Body of pancreas (tissue), 4 donors: ENCODE results near the gene PPM1K. TPM values are rescaled to one million over a fixed set of nuclear protein-coding genes. Genes with fewer than 3 reads are reported as not detected.

Source experiments
- ATAC-seq: fragments of 150-250 bp; one replicate; pipeline ENCODE4 v1.9.1; 2016
- DNase-seq, 4 donors: peaks; one replicate each; pipeline ENCODE4 v3.0.0-alpha.2; 2019
- H3K27ac ChIP-seq, 4 donors: fragments of 200-600 bp; sonication (generic); 1 replicate in 3 of 4; 2 replicates in 1 of 4; pipeline versions ENCODE4 v1.5.1 to v1.6.1; 2016 to 2019; ENCODE audit warnings: mild to moderate bottlenecking in 1 of 4, mixed read lengths in 1 of 4, moderate library complexity in 1 of 4
- H3K27me3 ChIP-seq, 2 donors: fragments of 200-600 bp; sonication (generic); one replicate each; pipeline ENCODE4 v1.6.0; 2016; ENCODE audit warnings: mild to moderate bottlenecking in 1 of 2
- H3K36me3 ChIP-seq, 2 donors: fragments of 200-600 bp; sonication (generic); replicated peaks in 1 of 2; 2 replicates each; pipeline ENCODE4 v1.5.1; 2016; ENCODE audit warnings: low read depth in 2 of 2; ENCODE audit not compliant: insufficient read depth in 1 of 2
- H3K4me1 ChIP-seq: fragments of 200-600 bp; sonication (generic); one replicate; pipeline ENCODE4 v1.6.0; 2016
- H3K4me3 ChIP-seq, 2 donors: fragments of 200-600 bp; sonication (generic); 1 replicate in 1 of 2; 2 replicates in 1 of 2; pipeline ENCODE4 v1.5.1; 2016 to 2019
- H3K9me3 ChIP-seq, 3 donors: fragments of 200-600 bp; sonication (generic); 1 replicate in 2 of 3; 2 replicates in 1 of 3; pipeline ENCODE4 v1.5.1; 2016
- POLR2A ChIP-seq, 3 donors: fragments of 450-650 bp; IDR thresholded peaks; one replicate each; pipeline ENCODE4 v1.6.1; 2016; ENCODE audit warnings: antibody characterized with exemption in 3 of 3, mild to moderate bottlenecking in 2 of 3
- WGBS, 2 donors: methylation state at CpG; one replicate each; pipeline ENCODE4 v1.1.5; 2017; 5-methylcytosine and 5-hydroxymethylcytosine counted together
- intact Hi-C: fragments of 100-400 bp; cut with DNase I; formaldehyde crosslinking; loops from one replicate; pipeline ENCODE4 v1.15.1; 2023
- total RNA-seq, 2 donors: library from RNA; depleted of rRNA; stranded (reverse); fragments of >200 nt; gene quantifications; one replicate each; pipeline ENCODE4 v1.1.0, GENCODE V29; 2016
- TF ChIP-seq, protein P1 (sequence below), 7 experiments: fragments of 450-650 bp in 4 of 7; fragments of 200-600 bp in 3 of 7; sonication (generic) in 3 of 7; IDR thresholded peaks; one replicate each; pipeline ENCODE4 v1.5.1; 2016 to 2019; ENCODE audit warnings: antibody characterized with exemption in 7 of 7

PPM1K gene
- total RNA-seq, 2 donors from 2014 or later: 29.3 to 56.4 TPM

DNA sequence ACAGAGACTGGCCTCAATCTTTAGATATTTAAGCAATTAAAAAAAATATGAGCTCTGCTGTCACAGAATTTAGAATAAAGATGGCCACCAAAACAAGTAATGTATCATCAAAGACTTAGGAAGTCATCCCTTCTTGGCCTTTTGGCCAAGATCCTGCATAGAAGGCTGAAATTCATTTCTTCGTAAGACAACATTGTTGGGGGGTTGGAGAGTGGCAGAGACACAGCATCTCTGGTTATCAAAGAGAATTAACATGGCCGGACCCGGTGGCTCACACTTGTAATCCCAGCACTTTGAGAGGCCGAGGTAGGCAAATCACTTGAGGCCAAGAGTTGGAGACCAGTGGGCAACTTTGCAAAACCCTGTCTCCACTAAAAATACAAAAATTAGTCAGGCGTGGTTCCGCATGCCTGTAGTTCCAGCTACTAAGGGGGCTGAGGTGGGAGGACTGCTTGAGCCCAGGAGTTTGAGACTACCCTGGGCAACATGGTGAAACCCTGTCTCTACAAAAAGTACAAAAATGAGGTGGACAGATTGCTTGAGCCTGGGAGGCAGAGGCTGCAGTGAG, 4.0 kb downstream of the PPM1K start:
- intact Hi-C loops: no loop called here
- Histone ChIP-seq H3K27ac (peak overlapping the region in 1 of 4 donors; percentile 100), H3K4me3 (no peak overlapping the region), H3K4me1 (peaks cover 48% of the 10 kb centered on the region), H3K9me3 (no peaks in the 10 kb centered on the region), H3K36me3 (no peaks in the 10 kb centered on the region), H3K27me3 (no peaks in the 10 kb centered on the region)
- no peak for DNase-seq
- TF ChIP-seq POLR2A (IDR thresholded peaks at IDR 0.05): no peak
- TF ChIP-seq, protein P1, sequence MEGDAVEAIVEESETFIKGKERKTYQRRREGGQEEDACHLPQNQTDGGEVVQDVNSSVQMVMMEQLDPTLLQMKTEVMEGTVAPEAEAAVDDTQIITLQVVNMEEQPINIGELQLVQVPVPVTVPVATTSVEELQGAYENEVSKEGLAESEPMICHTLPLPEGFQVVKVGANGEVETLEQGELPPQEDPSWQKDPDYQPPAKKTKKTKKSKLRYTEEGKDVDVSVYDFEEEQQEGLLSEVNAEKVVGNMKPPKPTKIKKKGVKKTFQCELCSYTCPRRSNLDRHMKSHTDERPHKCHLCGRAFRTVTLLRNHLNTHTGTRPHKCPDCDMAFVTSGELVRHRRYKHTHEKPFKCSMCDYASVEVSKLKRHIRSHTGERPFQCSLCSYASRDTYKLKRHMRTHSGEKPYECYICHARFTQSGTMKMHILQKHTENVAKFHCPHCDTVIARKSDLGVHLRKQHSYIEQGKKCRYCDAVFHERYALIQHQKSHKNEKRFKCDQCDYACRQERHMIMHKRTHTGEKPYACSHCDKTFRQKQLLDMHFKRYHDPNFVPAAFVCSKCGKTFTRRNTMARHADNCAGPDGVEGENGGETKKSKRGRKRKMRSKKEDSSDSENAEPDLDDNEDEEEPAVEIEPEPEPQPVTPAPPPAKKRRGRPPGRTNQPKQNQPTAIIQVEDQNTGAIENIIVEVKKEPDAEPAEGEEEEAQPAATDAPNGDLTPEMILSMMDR (IDR thresholded peaks at IDR 0.05): no peak
- ATAC-seq: no peak
- WGBS, 2 donors: 93 to 97% methylated on average over 6 of the region's 6 CpGs

DNA sequence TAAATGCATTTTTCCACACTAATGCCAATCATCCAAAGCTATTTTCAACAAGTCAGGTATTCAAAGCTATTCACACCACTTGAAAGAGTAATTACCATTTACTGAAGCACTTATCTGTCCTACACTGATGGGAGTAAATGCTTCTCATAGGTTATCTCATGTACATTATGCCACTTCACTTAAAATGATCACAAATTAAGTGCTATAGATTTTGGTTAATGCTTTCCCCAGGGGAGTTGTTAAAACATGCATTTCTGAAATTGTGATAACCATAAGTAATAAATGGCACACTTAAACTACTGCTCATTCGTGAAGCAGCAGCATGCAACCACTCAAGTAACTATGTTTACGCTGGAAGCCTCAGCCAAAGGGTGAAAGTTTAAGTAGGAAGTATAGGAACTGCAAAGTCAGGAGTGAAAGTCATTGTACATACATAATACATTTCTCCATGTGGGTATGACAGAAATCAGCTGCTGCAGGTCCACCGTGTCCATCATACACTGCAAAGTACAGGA, 6.6 kb downstream of the PPM1K start:
- ATAC-seq (no peak), DNase-seq (no peak)
- H3K36me3 ChIP-seq: no peaks in the 10 kb centered on the region
- H3K27me3 ChIP-seq: no peaks in the 10 kb centered on the region
- H3K4me1 ChIP-seq: peaks cover 53% of the 10 kb centered on the region
- TF ChIP-seq, protein P1 (IDR thresholded peaks at IDR 0.05): no peak
- no peak for TF ChIP-seq POLR2A (IDR thresholded peaks at IDR 0.05)
- H3K27ac ChIP-seq: no peak overlapping the region
- no peaks in the 10 kb centered on the region for H3K9me3 ChIP-seq
- WGBS, 2 donors: 86 to 87% methylated on average over 3 of the region's 3 CpGs
- no peak overlapping the region for H3K4me3 ChIP-seq
- intact Hi-C loops: no loop called here

DNA sequence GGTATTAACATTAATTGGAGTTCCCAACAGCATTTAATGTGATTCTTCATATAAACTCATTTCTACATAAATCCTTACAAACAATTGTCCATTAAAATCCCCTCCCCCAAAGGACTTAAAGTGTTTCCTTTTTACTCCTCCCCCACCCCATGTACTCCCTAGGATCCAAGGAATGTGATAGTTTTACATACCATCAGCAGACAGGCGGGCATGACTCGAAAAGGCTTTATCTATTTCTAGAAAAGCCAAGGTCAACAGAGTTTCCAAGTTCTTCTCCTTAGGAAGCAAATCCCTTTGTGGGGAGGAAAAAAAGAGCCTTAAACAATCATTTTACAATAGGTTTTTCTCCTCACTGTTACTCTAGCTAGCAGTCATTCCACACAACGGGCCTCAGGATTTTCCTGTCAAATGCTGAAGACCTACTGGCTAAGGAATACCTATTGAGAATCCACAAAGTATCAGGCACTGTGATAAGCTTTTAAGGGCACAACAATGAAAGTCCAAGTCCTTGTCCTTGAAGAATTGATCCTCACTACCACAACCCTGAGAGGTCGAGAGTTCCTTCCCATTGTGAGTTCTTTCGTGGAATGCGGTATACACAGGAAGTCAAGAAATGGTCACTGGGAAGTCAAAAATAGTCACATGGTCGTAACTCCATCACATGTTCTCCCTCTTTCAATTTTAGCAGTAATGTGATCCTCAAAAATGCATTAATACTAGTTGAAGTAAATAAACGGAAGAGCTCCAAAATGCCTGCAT, 7.2 kb downstream of the PPM1K start:
- intact Hi-C loops: no loop called here
- H3K27ac ChIP-seq: no peak overlapping the region
- no peaks in the 10 kb centered on the region for H3K9me3 ChIP-seq
- WGBS, 2 donors: 69 to 73% methylated on average over 8 of the region's 8 CpGs
- H3K4me3 ChIP-seq: no peak overlapping the region
- no peaks in the 10 kb centered on the region for H3K27me3 ChIP-seq
- DNase-seq (no peak), ATAC-seq (no peak)
- no peaks in the 10 kb centered on the region for H3K36me3 ChIP-seq
- peaks cover 46% of the 10 kb centered on the region for H3K4me1 ChIP-seq
- TF ChIP-seq, protein P1 (IDR thresholded peaks at IDR 0.05): no peak
- no peak for TF ChIP-seq POLR2A (IDR thresholded peaks at IDR 0.05)

DNA sequence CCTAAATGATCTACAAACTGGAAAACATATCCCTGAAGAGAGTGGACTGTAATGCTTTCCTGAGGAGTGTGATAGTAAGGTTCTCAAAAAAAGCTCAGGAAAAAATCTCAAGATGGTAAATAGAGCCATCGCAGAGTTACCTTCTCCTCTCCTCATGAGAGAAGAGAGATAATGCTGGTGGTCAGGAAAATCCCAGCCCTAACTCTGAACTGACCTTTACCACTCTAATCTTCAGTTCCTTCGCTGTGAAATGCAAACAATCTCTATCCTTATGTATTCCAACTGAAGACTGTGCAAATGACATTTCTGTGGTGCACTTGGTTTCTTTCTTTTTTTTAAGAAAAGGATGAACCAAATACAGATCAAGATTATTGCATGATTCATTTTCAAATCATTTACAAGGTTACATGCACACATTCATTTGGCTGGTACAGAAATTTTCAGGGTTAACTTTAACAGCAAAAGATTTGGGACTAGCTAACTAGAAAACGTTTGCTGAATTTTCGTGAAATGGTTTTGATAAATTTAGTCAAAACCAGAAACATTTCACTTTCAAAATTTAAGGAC, 8.3 kb downstream of the PPM1K start:
- 49 to 51% methylated on average over 4 of the region's 4 CpGs for WGBS, 2 donors
- Histone ChIP-seq H3K27ac (no peak overlapping the region), H3K27me3 (no peaks in the 10 kb centered on the region), H3K9me3 (no peaks in the 10 kb centered on the region), H3K4me1 (peaks cover 35% of the 10 kb centered on the region), H3K4me3 (no peak overlapping the region), H3K36me3 (no peaks in the 10 kb centered on the region)
- no peak for DNase-seq
- TF ChIP-seq POLR2A (IDR thresholded peaks at IDR 0.05): no peak
- TF ChIP-seq, protein P1 (IDR thresholded peaks at IDR 0.05): no peak
- intact Hi-C loops: no loop called here
- no peak for ATAC-seq
